Posterior vena cava (tissue), 2 donors: ENCODE data around the gene TAP2. TPM values are rescaled to one million over a fixed set of nuclear protein-coding genes. Genes with fewer than 3 reads are reported as not detected.
A peak's percentile ranks its signal among the peaks of the same experiment; 100 is the strongest.

Experiments
- DNase-seq: peaks from one replicate; pipeline ENCODE4 v3.0.0-alpha.2; 2020; ENCODE audit warnings: low spot score
- intact Hi-C, 2 donors: fragments of 100-400 bp; cut with DNase I; formaldehyde crosslinking; loops; one replicate each; pipeline versions ENCODE4 v1.14.1 to v1.14.2; 2022 to 2023
- total RNA-seq, 2 donors: library from RNA; stranded (reverse); fragmentation: NEBNext Ultra II Directional; extraction: Animal tissue kit (Norgen Biotek cat#: 25700); gene quantifications; one replicate each; pipeline ENCODE4 v1.2.1, GENCODE V29; 2021
- donor health status: DM: yes; HTN: yes; CAD: no.
- donor health status: DM: yes; HTN: yes; CAD: no.

TAP2 gene
- total RNA-seq, 2 donors from 2014 or later: 23.3 to 27.4 TPM

DNA sequence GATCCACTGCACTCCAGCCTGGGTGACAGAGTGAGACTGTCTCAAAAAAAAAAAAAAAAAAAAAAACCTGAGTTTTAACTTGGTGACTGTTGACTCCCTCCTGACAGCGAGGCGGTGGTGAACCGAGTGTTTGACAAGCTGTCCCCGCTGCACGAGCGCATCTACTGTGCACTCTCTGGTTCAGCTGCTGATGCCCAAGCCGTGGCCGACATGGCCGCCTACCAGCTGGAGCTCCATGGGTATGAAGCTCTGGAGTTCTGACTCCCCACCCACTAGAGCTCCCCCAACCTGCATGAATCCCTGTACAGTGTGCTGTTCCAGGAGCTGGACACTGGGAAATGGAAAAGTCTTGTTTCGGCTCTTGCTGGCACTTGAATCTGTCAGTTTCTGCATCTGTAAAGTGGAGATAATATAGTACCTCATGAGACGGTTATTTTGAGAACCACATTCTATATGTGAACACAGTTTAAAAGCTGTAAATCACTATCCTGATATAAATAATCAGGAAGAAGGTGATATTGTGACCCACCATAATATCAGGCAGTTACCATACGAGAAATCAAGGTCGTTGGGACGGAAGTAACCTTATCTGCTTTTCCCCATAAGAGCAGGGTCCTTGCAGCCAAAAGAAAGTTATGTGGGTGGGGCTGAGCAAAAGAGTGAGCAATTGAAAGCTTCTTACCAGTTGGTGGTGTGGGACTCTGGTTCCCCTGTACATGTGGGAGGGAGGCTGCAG is 18.8 kb upstream of the TAP2 start:
- DNase-seq: peak; percentile 67
- intact Hi-C loops: no loop called here

GRCh38 chr6:32855467-32856174 is 17.1 kb upstream of the TAP2 start:
- DNase-seq: no peak
- intact Hi-C loops: no loop called here

DNA sequence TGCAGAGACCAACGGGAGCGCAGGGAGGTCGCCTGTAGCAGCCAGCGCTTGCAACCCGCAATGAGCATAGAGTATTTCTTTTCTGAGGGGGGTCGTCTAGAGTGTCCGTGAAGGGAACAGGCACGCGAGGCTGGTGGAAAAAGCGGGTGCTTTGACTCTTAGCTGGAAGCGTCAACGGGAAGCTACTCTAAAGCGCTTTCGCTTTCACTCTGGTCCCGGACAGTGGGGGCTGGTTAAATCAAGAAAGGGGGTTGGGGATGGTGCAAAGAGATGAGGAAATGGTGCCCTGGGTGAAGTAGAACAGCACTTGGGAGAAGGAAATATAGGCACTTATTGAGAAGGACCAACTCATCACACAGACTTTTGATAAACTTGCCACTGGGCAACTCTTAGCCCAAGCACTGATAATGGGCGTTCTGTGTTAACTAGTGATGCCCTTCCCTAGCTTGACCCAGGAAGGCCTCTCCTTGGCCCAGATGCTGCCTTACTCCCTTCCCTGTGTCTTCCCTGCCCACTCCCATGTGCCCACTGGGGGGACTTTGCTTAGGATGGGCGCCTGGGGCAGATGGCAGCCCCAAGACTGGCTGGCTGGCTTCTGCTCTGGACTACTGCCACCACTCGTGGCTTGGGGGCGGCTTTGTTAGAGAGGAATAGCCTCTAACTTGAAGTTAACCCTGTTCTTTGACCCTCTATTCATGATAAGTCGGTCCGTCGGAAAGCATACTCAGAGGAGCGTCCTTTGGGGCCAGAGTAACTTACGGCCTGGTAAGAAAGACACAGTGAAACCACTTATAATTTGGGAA is 16.0 kb upstream of the TAP2 start:
- intact Hi-C loops: no loop called here
- no peak for DNase-seq

DNA sequence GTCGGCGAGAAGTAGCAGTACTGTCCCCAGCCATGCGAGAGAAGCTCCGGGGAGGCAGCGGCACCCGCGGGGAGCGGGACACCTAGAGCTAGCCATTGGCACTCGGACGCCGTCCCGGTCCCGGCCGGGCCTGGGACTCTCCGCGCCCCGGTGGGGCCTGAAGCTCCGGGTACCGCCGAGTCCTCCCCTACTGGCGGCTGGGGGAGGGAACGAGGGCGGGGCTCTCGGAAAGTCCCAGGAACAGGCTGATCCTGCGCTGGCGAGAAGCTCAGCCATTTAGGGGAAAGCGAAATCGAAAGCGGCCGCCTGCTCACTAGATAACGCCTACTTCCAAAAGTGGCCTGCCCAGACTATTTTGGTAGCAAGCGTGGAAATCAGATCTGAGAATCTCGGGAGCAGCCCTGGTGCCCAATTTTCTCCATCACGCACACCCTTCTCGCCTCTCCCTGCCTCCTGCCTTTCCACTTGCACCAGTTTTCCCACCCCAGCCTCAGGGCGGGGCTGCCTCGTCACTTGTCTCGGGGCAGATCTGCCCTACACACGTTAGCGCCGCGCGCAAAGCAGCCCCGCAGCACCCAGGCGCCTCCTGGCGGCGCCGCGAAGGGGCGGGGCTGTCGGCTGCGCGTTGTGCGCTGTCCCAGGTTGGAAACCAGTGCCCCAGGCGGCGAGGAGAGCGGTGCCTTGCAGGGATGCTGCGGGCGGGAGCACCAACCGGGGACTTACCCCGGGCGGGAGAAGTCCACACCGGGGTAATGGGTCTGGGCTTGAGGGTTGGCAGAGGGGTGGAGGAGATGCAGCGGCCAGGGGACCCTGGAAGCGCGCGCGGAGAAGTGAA is 15.2 kb upstream of the TAP2 start, which contains the start of the genes PSMB9 and TAP1:
TSS of gene PSMB9 (plus strand) at position 652 of the 835 bp plus-strand sequence. CDS start at position 690, 38 bp downstream.
TSS of gene TAP1 (minus strand) at position 164 of the 835 bp plus-strand sequence. CDS start at position 96, 68 bp downstream.
- intact Hi-C loops: no loop called here
- peak; percentile 98 for DNase-seq

- intact Hi-C loops: no loop called here
- peak; percentile 84 for DNase-seq
Measured at GRCh38 chr6:32852844-32853540, 14.5 kb upstream of the TAP2 start.

DNA sequence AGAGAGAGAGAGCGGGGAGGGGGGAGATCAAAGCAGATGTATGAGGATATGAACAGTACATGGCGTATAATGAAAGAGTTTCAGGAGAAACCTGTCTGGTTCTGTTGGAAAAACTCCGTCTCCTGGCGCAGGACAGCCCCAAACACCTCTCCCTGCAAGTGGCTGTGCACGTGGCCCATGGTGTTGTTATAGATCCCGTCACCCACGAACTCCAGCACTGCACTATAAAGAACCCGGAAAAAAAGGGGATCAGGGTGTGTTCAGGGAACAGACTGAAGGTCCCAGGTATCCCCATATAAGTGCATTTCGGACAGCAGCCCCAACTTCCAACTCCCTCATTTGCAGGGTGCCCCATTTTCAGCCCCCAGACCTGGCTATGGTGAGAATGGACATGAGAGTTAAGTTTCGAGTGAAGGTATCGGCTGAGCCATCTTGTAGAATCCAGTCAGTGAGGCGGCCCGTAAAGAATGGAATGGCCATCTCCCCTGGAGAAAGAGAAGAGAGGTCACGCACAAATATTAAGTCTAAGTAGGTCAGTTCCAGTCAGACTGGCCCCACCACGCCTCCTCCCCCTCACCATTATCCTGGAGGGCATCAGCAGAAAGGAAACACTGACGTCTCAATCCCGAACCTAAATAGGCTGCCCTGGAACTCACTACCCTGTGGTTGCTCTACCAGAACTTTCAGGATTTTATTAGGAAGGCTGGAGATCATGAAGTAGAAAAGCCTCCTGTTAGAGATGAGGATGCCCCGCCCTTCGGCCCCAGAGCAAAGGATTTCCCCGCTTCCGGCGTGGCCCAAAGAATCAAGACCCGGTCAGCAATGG is 13.7 kb upstream of the TAP2 start:
- peak; percentile 85 for DNase-seq
- intact Hi-C loops: no loop called here

DNA sequence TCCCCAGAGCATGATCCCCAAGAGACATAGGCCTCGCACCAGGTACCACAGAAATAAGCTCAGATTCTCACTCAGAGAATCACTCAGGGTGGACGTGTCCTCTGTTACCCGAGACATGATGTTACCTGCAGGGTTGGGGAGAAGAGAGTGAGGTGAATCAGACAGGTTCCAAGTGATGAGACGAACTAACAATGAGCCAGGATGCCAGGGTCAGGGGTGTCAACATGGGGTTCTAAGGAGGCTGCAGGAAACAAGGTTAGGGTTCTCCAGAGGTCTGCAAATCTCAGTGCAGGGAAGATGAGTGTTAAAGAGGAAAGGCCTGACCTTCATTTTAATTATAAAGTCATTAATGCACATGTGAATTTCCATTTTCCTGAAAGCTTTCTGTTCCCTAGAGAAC is 12.5 kb upstream of the TAP2 start:
- DNase-seq: no peak
- intact Hi-C loops: no loop called here

GRCh38 chr6:32849126-32849525 is 10.6 kb upstream of the TAP2 start:
- DNase-seq: no peak
- intact Hi-C loops: no loop called here

DNA sequence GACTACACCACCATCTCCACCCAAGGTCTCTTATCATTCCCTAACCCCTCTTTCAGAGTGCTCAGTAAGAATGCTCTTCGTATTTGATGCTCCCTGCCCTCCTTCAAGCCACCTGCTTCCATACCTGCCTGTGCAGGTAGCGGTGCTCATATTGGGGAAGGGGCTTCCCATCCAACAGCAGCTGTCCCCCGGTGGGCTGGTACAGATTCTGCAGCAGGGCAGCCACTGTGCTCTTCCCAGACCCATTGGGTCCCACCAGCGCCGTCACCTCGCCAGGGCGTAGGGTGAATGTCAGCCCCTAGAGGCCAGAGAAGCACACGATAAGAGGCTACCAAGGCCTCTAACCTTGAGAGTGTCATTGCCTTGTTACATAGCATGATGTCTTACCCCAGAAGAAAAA is 9.3 kb upstream of the TAP2 start:
- intact Hi-C loops: no loop called here
- DNase-seq: peak; percentile 74

DNA sequence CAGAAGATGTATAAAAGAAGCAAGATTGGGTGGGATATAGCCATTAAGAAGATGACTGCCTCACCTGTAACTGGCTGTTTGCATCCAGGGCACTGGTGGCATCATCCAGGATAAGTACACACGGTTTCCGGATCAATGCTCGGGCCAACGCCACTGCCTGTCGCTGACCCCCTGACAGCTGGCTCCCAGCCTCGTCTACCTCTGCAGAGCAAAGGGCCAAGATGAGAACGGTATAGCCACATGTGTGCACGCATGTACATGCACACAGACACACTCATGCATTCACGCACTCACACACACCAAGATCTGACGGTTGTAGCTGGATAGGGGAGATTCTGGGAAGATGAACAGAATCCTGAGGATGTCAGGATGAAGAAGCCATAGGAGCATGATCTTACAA is 8.5 kb upstream of the TAP2 start:
- intact Hi-C loops: no loop called here
- DNase-seq: peak; percentile 62

GRCh38 chr6:32845384-32845884 is 6.9 kb upstream of the TAP2 start:
- intact Hi-C loops: no loop called here
- peak; percentile 73 for DNase-seq

- intact Hi-C loops: no loop called here
Measured at GRCh38 chr6:32844839-32845383, 6.4 kb upstream of the TAP2 start.

DNA sequence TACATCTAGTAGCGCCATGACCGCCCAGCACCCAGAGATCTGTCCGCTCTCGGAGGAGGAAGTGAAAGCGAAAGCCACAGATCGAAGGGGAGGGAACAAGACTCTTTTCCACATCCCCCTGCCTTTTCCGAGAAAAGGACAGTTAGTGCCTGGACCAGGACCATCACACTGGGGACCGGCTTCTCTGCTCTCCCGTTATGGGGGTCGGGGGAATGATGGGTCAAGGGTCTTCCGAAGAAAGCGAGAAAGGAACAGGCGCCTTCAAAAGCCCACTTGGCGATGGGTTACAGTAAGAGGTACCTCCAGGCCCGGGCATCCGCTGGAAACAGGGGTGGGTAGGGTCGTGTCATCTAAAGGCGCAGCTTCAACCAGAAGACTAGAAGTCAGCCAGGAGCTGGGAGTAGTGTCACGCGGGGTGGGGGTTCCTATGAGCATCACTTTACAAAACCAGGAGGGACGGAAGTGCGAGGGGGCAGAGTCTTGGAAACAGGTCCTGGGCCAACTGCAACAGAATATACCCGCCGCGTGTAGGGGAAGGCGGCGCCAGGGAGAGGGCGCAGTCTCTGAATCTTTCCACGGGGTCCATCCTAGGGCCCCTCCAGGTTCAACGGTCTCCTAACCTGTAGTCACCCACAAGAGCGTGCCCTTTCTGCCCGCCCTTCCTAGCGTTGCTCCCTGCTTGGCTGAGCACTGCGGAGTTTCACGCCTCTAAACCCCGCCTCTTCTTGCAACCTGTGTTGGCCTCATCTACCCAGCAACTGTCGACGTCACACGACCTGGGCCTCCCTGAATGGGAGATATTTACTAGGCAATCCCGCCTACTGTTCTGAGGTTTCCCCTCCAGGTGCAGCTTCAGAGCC is 5.7 kb upstream of the TAP2 start, which contains the start of gene PSMB8:
TSS of gene PSMB8 (minus strand) at position 69 of the 860 bp plus-strand sequence. CDS start at position 18, 51 bp downstream.
- intact Hi-C loops: no loop called here

More at GRCh38 chr6:32844839-32845383, 6.4 kb upstream of the TAP2 start:
- DNase-seq: no peak

DNA sequence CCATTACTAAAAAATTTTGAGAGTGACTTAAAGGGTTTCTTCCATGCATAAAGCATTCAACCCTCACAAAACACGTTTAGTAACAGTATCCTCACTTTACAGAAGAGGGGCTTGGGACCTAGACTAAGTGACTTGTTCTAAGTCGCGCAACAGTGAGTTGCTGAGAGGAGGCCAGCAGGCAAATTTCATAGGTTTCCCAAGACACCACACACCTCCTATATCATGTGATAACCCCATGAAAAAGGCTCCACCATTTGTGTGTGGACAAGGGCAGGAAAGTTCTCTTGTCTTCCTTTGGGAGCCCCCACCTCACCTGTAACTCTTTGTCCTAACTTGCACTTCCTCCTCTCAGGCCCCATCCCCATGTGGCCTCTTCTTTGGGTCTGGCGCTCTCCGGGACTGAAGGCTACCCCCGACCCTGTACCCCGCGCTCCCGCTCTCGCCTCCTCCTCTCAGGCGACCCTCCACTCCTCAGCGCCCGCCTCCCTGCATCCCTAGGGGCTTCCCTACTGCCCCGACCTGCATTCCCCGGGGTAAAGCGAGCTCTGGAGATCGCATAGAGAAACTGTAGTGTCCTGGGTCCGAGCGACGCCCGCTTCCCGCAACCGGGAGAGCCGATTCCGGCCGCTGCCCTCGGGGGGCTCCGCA is 4.9 kb upstream of the TAP2 start:
- no peak for DNase-seq
- intact Hi-C loops: no loop called here

More for the DNA sequence above, 5.7 kb upstream of the TAP2 start, which contains the start of gene PSMB8:
- peak; percentile 99 for DNase-seq

DNA sequence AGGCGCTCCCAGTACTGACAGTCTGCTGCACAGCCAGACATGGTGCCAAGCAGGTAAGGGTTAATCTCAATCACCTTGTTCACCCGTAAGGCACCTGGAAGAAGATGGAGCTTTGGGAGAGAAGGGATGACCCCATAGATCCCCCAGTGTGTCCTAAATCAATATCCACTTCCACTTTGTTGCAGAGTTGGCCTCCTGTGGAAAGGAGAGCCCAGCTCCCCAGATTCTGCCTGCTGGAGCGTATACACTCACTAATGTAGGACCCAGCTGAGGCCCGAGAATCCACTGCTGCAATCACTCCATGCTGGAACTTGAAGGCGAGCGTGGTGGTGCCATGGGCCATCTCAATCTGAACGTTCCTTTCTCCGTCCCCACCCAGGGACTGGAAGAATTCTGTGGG is 4.2 kb upstream of the TAP2 start:
- no peak for DNase-seq
- intact Hi-C loops: no loop called here
